PC-3 (cell line): ENCODE measurements around the gene METAP1D.

Source experiments
- CTCF ChIP-seq: fragments of 300-600 bp; sonication (generic); conservative IDR thresholded peaks from 2 replicates; pipeline ENCODE4 v1.5.1; 2017; ENCODE audit warnings: antibody characterized with exemption, low read depth, mild to moderate bottlenecking, low read length
- EZH2 ChIP-seq: fragments of 300-600 bp; sonication (generic); IDR thresholded peaks from one replicate; pipeline ENCODE4 v1.6.1; 2017; ENCODE audit warnings: antibody characterized with exemption, mild to moderate bottlenecking, low read length; ENCODE audit not compliant: unreplicated experiment

- no peak for TF ChIP-seq CTCF
- no peak for TF ChIP-seq EZH2
Measured at GRCh38 chr2:172108587-172108930, 108.8 kb downstream of the METAP1D start.
